GM21423 (cell line): ENCODE results near the gene GAS6.
"Not testable (repeated sequence)": the region's sequence is repeated elsewhere in the genome, so short reads cannot be mapped to it uniquely, and the experiment has no call there.

Experiments used
- ATAC-seq: cut with Tn5 transposase; IDR thresholded peaks from one replicate; pipeline ENCODE4 v1.9.1; 2021; ENCODE audit warnings: mild to moderate bottlenecking, moderate library complexity; ENCODE audit not compliant: unreplicated experiment

GAS6 gene

GRCh38 chr13:113839536-113840204 is 24.2 kb downstream of the GAS6 start:
- no peak for ATAC-seq

GRCh38 chr13:113838711-113839201 is 25.1 kb downstream of the GAS6 start:
- no peak for ATAC-seq

GRCh38 chr13:113837560-113838355 is 26.1 kb downstream of the GAS6 start:
- no peak for ATAC-seq

- no peak for ATAC-seq
Observed at GRCh38 chr13:113836768-113837559, 26.9 kb downstream of the GAS6 start.

GRCh38 chr13:113835461-113836270 is 28.2 kb downstream of the GAS6 start:
- ATAC-seq: no peak

GRCh38 chr13:113834496-113835200 is 29.2 kb downstream of the GAS6 start:
- ATAC-seq: no peak

- ATAC-seq: not testable (repeated sequence)
Observed at GRCh38 chr13:113834006-113834405, 29.9 kb downstream of the GAS6 start.

GRCh38 chr13:113833111-113833830 is 30.6 kb downstream of the GAS6 start:
- no peak for ATAC-seq

GRCh38 chr13:113832631-113833030 is 31.2 kb downstream of the GAS6 start:
- ATAC-seq: no peak

- no peak for ATAC-seq
Observed at GRCh38 chr13:113832205-113832604, 31.7 kb downstream of the GAS6 start.

GRCh38 chr13:113831061-113831460 is 32.8 kb downstream of the GAS6 start:
- ATAC-seq: no peak

GRCh38 chr13:113830426-113830950 is 33.4 kb downstream of the GAS6 start:
- not testable (repeated sequence) for ATAC-seq

GRCh38 chr13:113828282-113828825 is 35.5 kb downstream of the GAS6 start:
- no peak for ATAC-seq

- ATAC-seq: no peak
Observed at GRCh38 chr13:113827021-113827420, 36.9 kb downstream of the GAS6 start.

GRCh38 chr13:113826446-113826845 is 37.4 kb downstream of the GAS6 start:
- not testable (repeated sequence) for ATAC-seq

GRCh38 chr13:113825841-113826240 is 38.0 kb downstream of the GAS6 start:
- ATAC-seq: no peak

- ATAC-seq: no peak
Observed at GRCh38 chr13:113823771-113824170, 40.1 kb downstream of the GAS6 start.

GRCh38 chr13:113822956-113823744 is 40.7 kb downstream of the GAS6 start:
- ATAC-seq: no peak
